HCT116 (cell line): ENCODE data around the gene PRICKLE2. TPM values are rescaled to one million over a fixed set of nuclear protein-coding genes. Genes with fewer than 3 reads are reported as not detected.

Experiments used
- ATAC-seq: fragments of 200-7000 bp; cut with Tn5 transposase; 2 replicates; pipeline ENCODE4 v1.9.1; 2020; ENCODE audit warnings: mild to moderate bottlenecking, moderate library complexity
- BruUV-seq: library from RNA; stranded (reverse); fragments of 400-500 nt; replicated peaks from 2 replicates; lab custom pipeline; 2021; lab: Mats Ljungman, UMichigan
- CTCF ChIA-PET: fragments of 300-600 bp; sonication (Branson Sonifier 250); formaldehyde crosslinking; loops from one replicate; lab custom pipeline; 2021; ENCODE audit warnings: antibody characterized with exemption; lab: Charles Lee
- POLR2A ChIA-PET: fragments of 300-600, 350-600 bp; sonication (Branson Sonifier 250); formaldehyde crosslinking; loops from one replicate; lab custom pipeline; 2021; ENCODE audit warnings: antibody characterized with exemption; lab: Charles Lee
- RAD21 ChIA-PET, 2 experiments: fragments of 300-600 bp; sonication (Branson Sonifier 250); formaldehyde crosslinking; loops; one replicate each; lab custom pipeline; 2023; ENCODE audit warnings: low total read pairs in 2 of 2; ENCODE audit not compliant: uncharacterized antibody in 2 of 2, unreplicated experiment in 2 of 2, low non-redundant PET in 1 of 2; lab: Charles Lee
- DNase-seq: peaks from one replicate; pipeline ENCODE4 v3.0.0-alpha.2; 2010; ENCODE audit warnings: low read depth, low spot score
- H2AFZ ChIP-seq: fragments of 200-600 bp; shearing (Covaris generic), sonication (generic); 2 replicates; pipeline ENCODE4 v1.6.1; 2017; ENCODE audit warnings: low read depth, mixed run types, mixed read lengths, antibody characterized with exemption, low read length; ENCODE audit not compliant: poor library complexity, severe bottlenecking
- H3K27ac ChIP-seq: 2 replicates; pipeline ENCODE4 v1.5.1; 2012; ENCODE audit warnings: low read depth, low read length
- H3K27me3 ChIP-seq: fragments of 200-600 bp; sonication (generic); 2 replicates; pipeline ENCODE4 v1.6.1; 2016; ENCODE audit warnings: mixed run types, low read length, mixed read lengths; ENCODE audit not compliant: insufficient read depth
- H3K36me3 ChIP-seq, 2 experiments: fragments of 200-500 bp in 1 of 2; fragments of 200-600 bp in 1 of 2; sonication (Bioruptor generic) in 1 of 2; sonication (generic) in 1 of 2; 2 replicates each; pipeline versions ENCODE4 v1.5.1 to v1.6.1; 2014 to 2016; ENCODE audit warnings: low read length in 2 of 2, inconsistent platforms in 1 of 2, mixed read lengths in 1 of 2, mixed run types in 1 of 2; ENCODE audit not compliant: insufficient read depth in 2 of 2, control insufficient read depth in 1 of 2
- H3K4me1 ChIP-seq, 2 experiments: fragments of 200-600 bp in 1 of 2; sonication (generic) in 1 of 2; 2 replicates each; pipeline versions ENCODE4 v1.5.1 to v1.6.1; 2012 to 2017; ENCODE audit warnings: low read length in 2 of 2, inconsistent platforms in 1 of 2, mild to moderate bottlenecking in 1 of 2, mixed read lengths in 1 of 2, mixed run types in 1 of 2, moderate library complexity in 1 of 2; ENCODE audit not compliant: insufficient read depth in 2 of 2, control insufficient read depth in 1 of 2
- H3K4me2 ChIP-seq: fragments of 200-600 bp; sonication (generic); 2 replicates; pipeline ENCODE4 v1.6.1; 2017; ENCODE audit warnings: mixed run types, low read length, mixed read lengths
- H3K4me3 ChIP-seq, 2 experiments: fragments of 200-600 bp in 1 of 2; sonication (generic) in 1 of 2; replicated peaks in 1 of 2; 2 replicates each; pipeline ENCODE4 v1.5.1; 2011 to 2016; ENCODE audit warnings: low read length in 2 of 2, control low read depth in 1 of 2, low read depth in 1 of 2, mild to moderate bottlenecking in 1 of 2, mixed read lengths in 1 of 2, mixed run types in 1 of 2
- H3K79me2 ChIP-seq: fragments of 200-600 bp; sonication (generic); 2 replicates; pipeline ENCODE4 v1.6.1; 2017; ENCODE audit warnings: mild to moderate bottlenecking, mixed run types, low read length, moderate library complexity, mixed read lengths; ENCODE audit not compliant: insufficient read depth
- H3K9ac ChIP-seq: fragments of 200-600 bp; sonication (generic); 2 replicates; pipeline ENCODE4 v1.6.1; 2016; ENCODE audit warnings: low read length, mixed read lengths
- H3K9me2 ChIP-seq: fragments of 200-600 bp; sonication (generic), shearing (Covaris generic); 2 replicates; pipeline ENCODE4 v1.6.1; 2017; ENCODE audit warnings: mixed run types, mild to moderate bottlenecking, moderate library complexity; ENCODE audit not compliant: insufficient read depth
- H3K9me3 ChIP-seq, 2 experiments: fragments of 200-500 bp in 1 of 2; fragments of 200-600 bp in 1 of 2; sonication (Bioruptor generic) in 1 of 2; sonication (generic) in 1 of 2; 2 replicates each; pipeline ENCODE4 v1.6.1; 2014 to 2017; ENCODE audit warnings: low read length in 2 of 2, mixed read lengths in 2 of 2, inconsistent platforms in 1 of 2, low read depth in 1 of 2, mild to moderate bottlenecking in 1 of 2, mixed run types in 1 of 2, moderate library complexity in 1 of 2; ENCODE audit not compliant: control insufficient read depth in 1 of 2, insufficient read depth in 1 of 2
- H4K20me1 ChIP-seq: fragments of 200-600 bp; sonication (generic), shearing (Covaris generic); 2 replicates; pipeline ENCODE4 v1.6.1; 2017; ENCODE audit warnings: mixed run types, mild to moderate bottlenecking, moderate library complexity; ENCODE audit not compliant: insufficient read depth
- ATF3 ChIP-seq: IDR thresholded peaks from 2 replicates; pipeline ENCODE4 v1.6.1; 2012
- CEBPB ChIP-seq: IDR thresholded peaks from 2 replicates; pipeline ENCODE4 v1.6.1; 2012; ENCODE audit warnings: low read depth
- CTCF ChIP-seq, 3 experiments: fragments of 200-600 bp in 1 of 3; sonication (generic) in 1 of 3; IDR thresholded peaks in 2 of 3; conservative IDR thresholded peaks in 1 of 3; 2 replicates each; pipeline ENCODE4 v1.5.1; 2012 to 2017; ENCODE audit warnings: low read depth in 2 of 3, low read length in 2 of 3, antibody characterized with exemption in 1 of 3, borderline replicate concordance in 1 of 3, control low read depth in 1 of 3, mild to moderate bottlenecking in 1 of 3, mixed read lengths in 1 of 3, mixed run types in 1 of 3, moderate library complexity in 1 of 3; ENCODE audit not compliant: insufficient read depth in 1 of 3
- EGR1 ChIP-seq: IDR thresholded peaks from 2 replicates; pipeline ENCODE4 v1.6.1; 2012; ENCODE audit warnings: low read depth
- ELF1 ChIP-seq: IDR thresholded peaks from 2 replicates; pipeline ENCODE4 v1.6.1; 2012; ENCODE audit warnings: low read depth, borderline replicate concordance
- EZH2 ChIP-seq: fragments of 200-600 bp; sonication (generic); IDR thresholded peaks from 2 replicates; pipeline ENCODE4 v1.6.1; 2017; ENCODE audit warnings: antibody characterized with exemption, mixed run types
- FOSL1 ChIP-seq: IDR thresholded peaks from 2 replicates; pipeline ENCODE4 v1.6.1; 2012; ENCODE audit warnings: low read depth
- POLR2AphosphoS5 ChIP-seq: IDR thresholded peaks from 2 replicates; pipeline ENCODE4 v1.6.1; 2011; ENCODE audit warnings: mild to moderate bottlenecking, low read depth, low read length, moderate library complexity
- RAD21 ChIP-seq: IDR thresholded peaks from 2 replicates; pipeline ENCODE4 v1.6.1; 2012; ENCODE audit warnings: low read depth, mild to moderate bottlenecking
- SIN3A ChIP-seq: IDR thresholded peaks from 2 replicates; pipeline ENCODE4 v1.6.1; 2012; ENCODE audit warnings: low read depth
- SP1 ChIP-seq: IDR thresholded peaks from 2 replicates; pipeline ENCODE4 v1.6.1; 2012; ENCODE audit warnings: low read depth
- SRF ChIP-seq: IDR thresholded peaks from 2 replicates; pipeline ENCODE4 v1.6.1; 2012; ENCODE audit warnings: low read depth
- TCF7L2 ChIP-seq: IDR thresholded peaks from 2 replicates; pipeline ENCODE4 v1.7.0; 2011; ENCODE audit warnings: borderline replicate concordance, inconsistent platforms; ENCODE audit not compliant: insufficient read depth, insufficient read length; ENCODE audit errors: extremely low read depth
- YY1 ChIP-seq: IDR thresholded peaks from 2 replicates; pipeline ENCODE4 v1.6.1; 2011; ENCODE audit warnings: low read length, low read depth, moderate library complexity, mild to moderate bottlenecking; ENCODE audit not compliant: insufficient replicate concordance; ENCODE audit errors: extremely low read depth
- ZBTB33 ChIP-seq: IDR thresholded peaks from 2 replicates; pipeline ENCODE4 v1.6.1; 2011; ENCODE audit warnings: mild to moderate bottlenecking, low read length, moderate library complexity; ENCODE audit not compliant: insufficient replicate concordance; ENCODE audit errors: extremely low read depth
- ZFX ChIP-seq: fragments of 450-650 bp; IDR thresholded peaks from 2 replicates; pipeline ENCODE4 v1.6.1; 2017
- ZNF274 ChIP-seq: fragments of 200-500 bp; sonication (Bioruptor generic); IDR thresholded peaks from 2 replicates; pipeline ENCODE4 v1.6.1; 2014; ENCODE audit warnings: mild to moderate bottlenecking, low read depth, low read length, inconsistent platforms
- intact Hi-C: fragments of 100-400 bp; cut with micrococcal nuclease; formaldehyde crosslinking; loops from 2 replicates; pipeline ENCODE4 v1.10.0; 2022
- total RNA-seq: library from RNA; stranded (reverse); gene quantifications from one replicate; pipeline ENCODE4 v1.2.1, GENCODE V29; 2021; ENCODE audit not compliant: unreplicated experiment
- TF ChIP-seq, protein P1 (sequence below): IDR thresholded peaks from 2 replicates; pipeline ENCODE4 v1.6.1; 2012; ENCODE audit warnings: low read depth
- TF ChIP-seq, protein P2 (sequence below): IDR thresholded peaks from 2 replicates; pipeline ENCODE4 v1.6.1; 2012

PRICKLE2 gene
- total RNA-seq, 1 experiment from 2014 or later = 0.05 TPM

GRCh38 chr3:64257100-64257755, 32.0 kb upstream of the PRICKLE2 start:
- no TSS peak for BruUV-seq
- no peak overlapping the region for H3K9ac ChIP-seq
- no peaks in the 10 kb centered on the region for H3K79me2 ChIP-seq

More at GRCh38 chr3:64257100-64257755, 32.0 kb upstream of the PRICKLE2 start:
- Histone ChIP-seq H3K36me3 (no peaks in the 10 kb centered on the region), H3K9me2 (no peaks in the 10 kb centered on the region), H3K4me2 (no peak overlapping the region), H3K4me3 (no peak overlapping the region), H2AFZ (no peak overlapping the region), H4K20me1 (no peaks in the 10 kb centered on the region), H3K9me3 (no peaks in the 10 kb centered on the region), H3K27ac (no peak overlapping the region), H3K4me1 (no peaks in the 10 kb centered on the region), H3K27me3 (peaks cover 14% of the 10 kb centered on the region)
- DNase-seq (no peak), ATAC-seq (no peak)
- ChIA-PET POLR2A (no interaction called here), CTCF (no interaction called here), RAD21 (no interaction called here)
- intact Hi-C loops = no loop called here
- TF ChIP-seq SIN3A (no peak), RAD21 (no peak), ZBTB33 (no peak), ZFX (no peak), EGR1 (no peak), POLR2AphosphoS5 (no peak), FOSL1 (no peak), SP1 (no peak), CTCF (IDR thresholded peaks at IDR 0.05 in 2 of 3, conservative IDR thresholded peaks at IDR 0.05 in 1 of 3; ENCODE audit: borderline replicate concordance in 1 of 3, insufficient read depth in 1 of 3, low read depth in 2 of 3, low read length in 2 of 3) (no peak), ELF1 (no peak), TCF7L2 (no peak), ZNF274 (no peak), CEBPB (no peak), ATF3 (no peak), EZH2 (no peak), SRF (no peak), YY1 (no peak)
- TF ChIP-seq, protein P1, sequence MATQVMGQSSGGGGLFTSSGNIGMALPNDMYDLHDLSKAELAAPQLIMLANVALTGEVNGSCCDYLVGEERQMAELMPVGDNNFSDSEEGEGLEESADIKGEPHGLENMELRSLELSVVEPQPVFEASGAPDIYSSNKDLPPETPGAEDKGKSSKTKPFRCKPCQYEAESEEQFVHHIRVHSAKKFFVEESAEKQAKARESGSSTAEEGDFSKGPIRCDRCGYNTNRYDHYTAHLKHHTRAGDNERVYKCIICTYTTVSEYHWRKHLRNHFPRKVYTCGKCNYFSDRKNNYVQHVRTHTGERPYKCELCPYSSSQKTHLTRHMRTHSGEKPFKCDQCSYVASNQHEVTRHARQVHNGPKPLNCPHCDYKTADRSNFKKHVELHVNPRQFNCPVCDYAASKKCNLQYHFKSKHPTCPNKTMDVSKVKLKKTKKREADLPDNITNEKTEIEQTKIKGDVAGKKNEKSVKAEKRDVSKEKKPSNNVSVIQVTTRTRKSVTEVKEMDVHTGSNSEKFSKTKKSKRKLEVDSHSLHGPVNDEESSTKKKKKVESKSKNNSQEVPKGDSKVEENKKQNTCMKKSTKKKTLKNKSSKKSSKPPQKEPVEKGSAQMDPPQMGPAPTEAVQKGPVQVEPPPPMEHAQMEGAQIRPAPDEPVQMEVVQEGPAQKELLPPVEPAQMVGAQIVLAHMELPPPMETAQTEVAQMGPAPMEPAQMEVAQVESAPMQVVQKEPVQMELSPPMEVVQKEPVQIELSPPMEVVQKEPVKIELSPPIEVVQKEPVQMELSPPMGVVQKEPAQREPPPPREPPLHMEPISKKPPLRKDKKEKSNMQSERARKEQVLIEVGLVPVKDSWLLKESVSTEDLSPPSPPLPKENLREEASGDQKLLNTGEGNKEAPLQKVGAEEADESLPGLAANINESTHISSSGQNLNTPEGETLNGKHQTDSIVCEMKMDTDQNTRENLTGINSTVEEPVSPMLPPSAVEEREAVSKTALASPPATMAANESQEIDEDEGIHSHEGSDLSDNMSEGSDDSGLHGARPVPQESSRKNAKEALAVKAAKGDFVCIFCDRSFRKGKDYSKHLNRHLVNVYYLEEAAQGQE = no peak
- TF ChIP-seq, protein P2, sequence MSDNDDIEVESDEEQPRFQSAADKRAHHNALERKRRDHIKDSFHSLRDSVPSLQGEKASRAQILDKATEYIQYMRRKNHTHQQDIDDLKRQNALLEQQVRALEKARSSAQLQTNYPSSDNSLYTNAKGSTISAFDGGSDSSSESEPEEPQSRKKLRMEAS = no peak
